ENCODE data around the gene CRACDL. TPM values are rescaled to one million over a fixed set of nuclear protein-coding genes. Genes with fewer than 3 reads are reported as not detected.
"Not testable (repeated sequence)": the region's sequence is repeated elsewhere in the genome, so short reads cannot be mapped to it uniquely, and the experiment has no call there.

Gene CRACDL
- polyA plus RNA-seq, 1 experiment, result not detected

GRCh38 chr2:98882971-98883779 lies 52.9 kb downstream of the CRACDL start:
- Histone ChIP-seq H3K4me3 (ENCODE audit: low read depth, low read length) (no peak overlapping the region), H3K36me3 (ENCODE audit: control insufficient read depth, insufficient read depth, low read length) (no peaks in the 10 kb centered on the region), H3K27me3 (ENCODE audit: control insufficient read depth, insufficient read depth, low read length) (no peaks in the 10 kb centered on the region)
- ChIA-PET POLR2A (no interaction called here), CTCF (no interaction called here)
- TF ChIP-seq CTCF (IDR thresholded peaks at IDR 0.05; ENCODE audit: insufficient read depth, low read depth, low read length), result no peak
- no peak for DNase-seq (ENCODE audit: low read depth)

- ChIA-PET POLR2A (no interaction called here), CTCF (no interaction called here)
- no peaks in the 10 kb centered on the region for H3K27me3 ChIP-seq (ENCODE audit: control insufficient read depth, insufficient read depth, low read length)
- no peaks in the 10 kb centered on the region for H3K36me3 ChIP-seq (ENCODE audit: control insufficient read depth, insufficient read depth, low read length)
- no peak overlapping the region for H3K4me3 ChIP-seq (ENCODE audit: low read depth, low read length)
- no peak for DNase-seq (ENCODE audit: low read depth)
- TF ChIP-seq CTCF (IDR thresholded peaks at IDR 0.05; ENCODE audit: insufficient read depth, low read depth, low read length), result no peak
Observed at GRCh38 chr2:98882368-98882767, 53.7 kb downstream of the CRACDL start.

DNA sequence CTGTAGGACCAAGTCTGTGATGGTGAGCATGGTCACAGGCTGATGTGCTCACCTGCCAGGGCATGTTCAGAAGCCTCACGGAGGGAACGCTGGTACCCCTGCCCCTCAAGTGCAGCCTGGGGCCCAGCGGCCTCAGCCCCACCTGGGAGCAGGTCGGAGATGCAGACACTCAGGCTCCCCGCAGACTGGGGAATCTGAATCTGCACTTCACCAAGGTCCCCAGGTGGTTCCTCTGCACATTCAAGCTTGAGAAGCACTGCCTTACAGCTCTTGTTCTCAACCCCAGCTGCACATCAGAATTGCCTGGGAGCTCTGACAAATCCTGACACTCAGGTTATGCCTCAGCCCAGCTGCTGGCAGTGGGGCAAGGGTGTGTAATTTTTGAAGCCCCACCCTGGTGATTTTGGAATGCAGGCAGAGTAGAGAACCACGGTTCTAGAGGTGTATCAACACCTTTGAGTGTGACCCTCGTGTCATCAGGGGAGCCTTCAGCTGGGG lies 54.8 kb downstream of the CRACDL start:
- no peaks in the 10 kb centered on the region for H3K27me3 ChIP-seq (ENCODE audit: control insufficient read depth, insufficient read depth, low read length)
- DNase-seq (ENCODE audit: low read depth), result no peak
- ChIA-PET POLR2A (no interaction called here), CTCF (interaction anchor here (0.6 kb wide), 1 partner anchor 193 kb away, joined by 3 read pairs; no protein-coding TSS in a partner anchor)
- H3K4me3 ChIP-seq (ENCODE audit: low read depth, low read length), result no peak overlapping the region
- TF ChIP-seq CTCF (IDR thresholded peaks at IDR 0.05; ENCODE audit: insufficient read depth, low read depth, low read length), result no peak
- H3K36me3 ChIP-seq (ENCODE audit: control insufficient read depth, insufficient read depth, low read length), result no peaks in the 10 kb centered on the region

DNA sequence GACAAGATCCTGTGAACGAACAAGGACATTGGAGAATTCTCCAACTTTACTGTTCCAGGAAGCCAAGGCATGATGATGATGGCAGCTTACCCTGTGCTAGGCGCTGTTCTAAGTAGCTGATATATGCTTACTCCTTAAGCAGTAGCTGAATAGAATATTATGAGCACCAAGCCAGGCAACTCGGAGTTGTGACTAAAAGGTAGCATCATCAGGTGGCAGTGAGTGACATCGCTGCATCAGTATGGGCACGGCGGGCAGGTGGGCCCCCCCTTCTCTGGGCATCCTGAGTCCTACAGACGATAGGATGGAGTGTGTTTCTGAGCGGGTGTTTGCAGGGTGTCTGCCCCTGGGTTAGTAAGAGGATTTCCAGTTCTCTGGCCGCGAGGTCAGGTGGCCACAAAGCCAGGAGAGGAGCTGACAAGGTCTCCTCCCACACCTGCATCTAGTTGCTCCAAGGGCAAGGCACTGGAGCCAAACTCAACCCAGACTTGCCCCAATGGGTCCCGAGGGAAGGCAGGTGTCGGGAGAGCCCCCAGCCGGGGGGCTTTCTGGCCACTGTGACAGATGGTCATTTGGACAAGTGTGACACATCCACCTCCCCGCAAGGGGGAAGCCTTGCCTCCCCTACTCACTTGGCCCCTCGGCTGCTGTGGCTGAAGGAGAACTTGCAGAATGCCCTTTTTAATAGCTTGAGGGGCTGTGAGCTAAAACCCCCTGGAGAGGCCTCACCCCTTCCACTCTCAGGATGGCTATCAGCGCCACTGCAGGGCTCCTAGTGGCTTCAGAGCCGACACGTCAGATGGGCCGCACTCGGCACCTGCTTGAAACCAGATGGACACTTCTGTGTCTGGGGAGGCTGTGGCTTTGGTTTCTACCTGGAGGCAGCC lies 55.5 kb downstream of the CRACDL start:
- TF ChIP-seq CTCF (IDR thresholded peaks at IDR 0.05; ENCODE audit: insufficient read depth, low read depth, low read length), result no peak
- Histone ChIP-seq H3K36me3 (ENCODE audit: control insufficient read depth, insufficient read depth, low read length) (no peaks in the 10 kb centered on the region), H3K27me3 (ENCODE audit: control insufficient read depth, insufficient read depth, low read length) (no peaks in the 10 kb centered on the region), H3K4me3 (ENCODE audit: low read depth, low read length) (no peak overlapping the region)
- ChIA-PET CTCF (interaction anchor here (0.6 kb wide), 1 partner anchor 194 kb away, joined by 3 read pairs; no protein-coding TSS in a partner anchor), POLR2A (no interaction called here)
- no peak for DNase-seq (ENCODE audit: low read depth)

- CTCF ChIA-PET; H3K4me3 ChIP-seq (ENCODE audit: low read depth, low read length); H3K27me3 ChIP-seq (ENCODE audit: control insufficient read depth, insufficient read depth, low read length); H3K36me3 ChIP-seq (ENCODE audit: control insufficient read depth, insufficient read depth, low read length); DNase-seq (ENCODE audit: low read depth); POLR2A ChIA-PET: not testable (repeated sequence)
Observed at GRCh38 chr2:98877658-98878057, 58.4 kb downstream of the CRACDL start.

Measured in BJ (cell line).